Measurements from ENCODE around the gene PRRC2B.
A peak's percentile ranks its signal among the peaks of the same experiment; 100 is the strongest.
"Not testable (repeated sequence)": the region's sequence is repeated elsewhere in the genome, so short reads cannot be mapped to it uniquely, and the experiment has no call there.

PRRC2B gene

DNA sequence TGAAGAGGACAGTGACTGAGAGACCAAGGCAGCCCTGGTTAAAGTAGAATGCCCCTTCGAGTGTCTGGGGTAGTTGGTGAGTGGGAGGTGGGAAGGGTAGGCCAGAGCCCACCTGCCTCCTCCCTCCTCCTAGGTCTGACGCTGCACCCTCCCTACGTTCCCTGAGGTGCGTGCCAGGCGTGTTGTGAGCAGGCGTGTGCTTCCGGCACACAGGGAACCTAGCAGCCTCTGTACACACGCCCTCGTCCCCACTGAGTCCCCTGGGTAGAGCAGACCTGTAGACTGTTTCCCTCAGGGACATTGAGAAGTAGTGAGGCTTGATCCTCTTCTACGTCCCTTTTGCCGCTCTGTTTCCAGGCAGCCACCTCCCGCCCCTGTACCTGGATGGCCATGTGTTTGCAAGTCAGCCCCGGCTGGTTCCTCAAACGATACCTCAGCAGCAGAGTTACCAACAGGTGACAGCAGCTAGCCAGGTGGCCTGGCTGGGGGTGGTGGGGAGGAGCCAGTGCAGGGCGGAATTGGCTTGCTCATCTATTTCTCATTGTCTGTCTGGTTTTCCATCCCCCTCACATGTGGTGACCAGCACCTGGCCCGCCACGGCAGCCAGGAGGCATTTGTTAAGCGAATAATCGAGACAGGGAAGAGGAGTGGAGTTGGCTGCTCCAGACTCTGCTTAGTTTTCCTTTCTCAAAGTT lies 92.0 kb downstream of the PRRC2B start:
- no peak for DNase-seq (ENCODE audit: low spot score)

GRCh38 chr9:131487001-131487400 lies 93.1 kb downstream of the PRRC2B start:
- no peak for DNase-seq (ENCODE audit: low spot score)

DNA sequence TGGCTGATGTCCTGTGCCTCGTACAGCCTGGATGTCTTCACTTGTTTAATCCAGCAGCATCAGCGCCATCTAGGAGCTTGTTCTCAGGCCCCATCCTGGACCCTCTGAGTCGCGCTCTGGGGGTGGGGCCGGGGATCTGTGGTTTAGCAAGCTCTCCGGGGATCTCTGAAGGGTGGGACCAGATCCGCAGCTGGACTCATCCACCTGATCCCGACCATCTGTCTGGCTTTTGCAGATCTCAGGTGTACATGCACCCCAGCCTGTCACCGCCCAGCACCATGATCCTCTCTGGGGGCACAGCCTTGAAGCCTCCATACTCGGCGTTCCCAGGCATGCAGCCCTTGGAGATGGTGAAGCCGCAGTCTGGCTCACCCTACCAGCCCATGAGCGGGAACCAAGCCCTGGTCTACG lies 93.7 kb downstream of the PRRC2B start:
- DNase-seq (ENCODE audit: low spot score) = no peak

DNA sequence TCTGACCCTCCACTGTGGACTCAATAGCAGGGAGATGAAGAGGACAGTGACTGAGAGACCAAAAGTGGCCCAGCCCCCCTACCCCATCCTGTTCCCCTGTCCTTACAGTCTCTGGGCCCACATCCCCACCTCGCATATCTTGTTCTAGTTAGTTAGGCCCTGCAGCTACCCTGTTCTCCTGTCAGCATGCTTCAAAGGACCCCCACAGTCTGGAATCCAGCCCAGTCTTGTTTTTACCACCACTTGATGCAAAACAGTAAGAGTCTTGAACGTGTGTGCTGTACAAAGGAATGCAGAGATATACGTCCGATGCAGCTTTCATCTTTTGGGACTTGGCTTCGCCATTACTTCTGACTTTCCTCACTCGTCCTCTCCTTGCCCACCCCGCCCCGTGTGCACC lies 96.6 kb downstream of the PRRC2B start:
- no peak for DNase-seq (ENCODE audit: low spot score)

DNA sequence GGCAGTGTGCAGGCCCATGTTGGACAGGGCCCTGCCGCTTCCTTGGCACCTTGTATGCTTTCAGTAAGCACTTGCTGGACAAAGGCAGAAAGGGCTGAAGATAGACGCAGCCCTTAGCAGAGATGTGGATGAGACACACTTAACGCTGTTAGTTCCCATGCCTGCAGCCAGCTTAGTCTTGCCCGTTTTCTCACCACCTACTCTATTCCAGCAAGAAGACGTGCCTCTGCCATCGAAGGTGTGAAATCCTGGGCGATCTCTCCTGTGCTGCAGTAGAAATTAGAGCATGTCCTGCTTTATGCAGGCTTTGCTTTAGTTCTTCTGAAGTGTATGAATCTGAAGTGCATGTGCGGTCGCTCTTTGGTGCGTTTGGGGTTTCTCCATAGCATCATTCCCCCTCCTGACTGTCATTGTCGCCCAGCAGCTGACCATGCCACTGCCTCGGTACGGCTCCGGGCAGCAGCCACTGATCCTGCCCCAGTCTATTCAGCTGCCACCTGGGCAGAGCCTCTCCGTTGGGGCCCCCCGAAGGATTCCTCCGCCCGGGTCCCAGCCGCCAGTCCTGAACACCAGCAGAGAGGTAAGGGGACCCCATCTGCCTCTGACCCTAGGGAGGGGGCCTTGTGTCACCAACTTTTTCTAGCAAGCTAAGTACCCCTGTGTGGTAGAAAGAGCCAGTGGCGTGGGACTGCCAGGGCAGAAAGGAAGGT lies 97.3 kb downstream of the PRRC2B start:
- no peak for DNase-seq (ENCODE audit: low spot score)

GRCh38 chr9:131492070-131492469 lies 98.2 kb downstream of the PRRC2B start:
- no peak for DNase-seq (ENCODE audit: low spot score)

- DNase-seq (ENCODE audit: low spot score) = no peak
Observed at GRCh38 chr9:131494296-131494870, 100.5 kb downstream of the PRRC2B start.

DNA sequence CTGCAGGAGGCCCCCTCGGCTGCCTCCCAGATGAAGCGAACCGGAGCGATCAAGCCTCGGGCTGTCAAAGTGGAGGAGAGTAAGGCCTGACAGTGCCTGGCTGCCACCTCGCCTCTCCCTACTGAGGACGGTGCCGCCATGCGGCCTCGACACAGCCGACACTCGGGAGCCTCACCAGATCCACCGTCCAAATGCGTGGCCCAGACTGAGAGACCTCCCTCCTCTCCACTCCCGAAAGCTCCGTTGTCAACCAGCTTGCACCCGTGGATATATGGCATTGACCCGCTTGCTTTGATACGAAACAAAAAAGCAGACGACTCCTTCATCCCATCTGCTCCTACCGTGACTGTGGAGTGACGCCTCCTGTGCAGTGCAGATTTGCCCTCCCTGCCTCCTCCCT lies 101.9 kb downstream of the PRRC2B start:
- DNase-seq (ENCODE audit: low spot score) = no peak

DNA sequence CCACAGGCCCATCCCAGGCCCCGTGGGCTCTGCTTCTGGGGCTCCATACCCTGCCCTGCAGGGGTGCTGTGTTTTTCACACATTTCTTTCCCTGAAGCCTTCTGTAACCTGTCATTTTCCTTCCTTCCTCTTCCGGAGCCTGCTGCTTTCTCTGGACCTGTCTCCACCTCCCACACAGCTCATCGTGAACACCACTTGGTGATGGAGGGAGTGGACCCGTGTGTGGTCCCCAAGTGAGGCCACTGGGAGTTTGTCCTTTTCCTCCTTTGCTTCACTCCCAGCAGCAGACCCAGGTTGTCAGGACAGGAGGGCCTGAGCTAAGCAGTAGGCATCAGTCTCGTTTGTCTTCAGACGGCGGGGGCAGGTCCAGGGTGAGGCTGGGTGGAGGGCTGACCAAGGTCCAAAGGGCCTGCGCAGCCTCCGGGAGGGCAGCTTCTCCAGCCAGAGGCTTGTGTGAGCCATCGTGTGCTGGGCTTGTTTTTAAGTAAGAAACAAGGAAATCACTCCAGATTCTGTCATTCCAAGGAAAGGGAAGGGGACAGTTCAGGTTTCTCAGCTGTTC lies 103.0 kb downstream of the PRRC2B start:
- no peak for DNase-seq (ENCODE audit: low spot score)

- DNase-seq (ENCODE audit: low spot score) = no peak
Observed at GRCh38 chr9:131499254-131499767, 105.4 kb downstream of the PRRC2B start.

DNA sequence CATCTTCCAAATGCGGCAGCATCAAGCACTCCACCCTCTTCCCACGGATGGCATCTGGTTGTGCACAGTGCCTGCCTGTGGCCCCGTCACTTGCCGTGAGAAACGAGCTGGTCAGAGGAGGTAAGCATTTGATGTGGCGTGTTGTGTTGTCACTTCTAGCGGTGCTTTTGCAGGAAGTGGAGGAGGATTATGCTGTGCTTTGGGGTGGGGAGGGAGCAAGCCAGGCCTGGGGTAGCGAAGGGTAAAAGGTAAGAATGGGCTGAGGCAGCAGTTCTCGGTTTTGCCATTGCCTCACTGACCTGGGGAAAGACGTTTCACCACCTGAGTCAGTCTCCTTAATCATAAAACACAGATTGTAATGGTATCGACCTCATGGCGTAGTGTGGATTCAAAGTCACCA lies 106.5 kb downstream of the PRRC2B start:
- no peak for DNase-seq (ENCODE audit: low spot score)

DNA sequence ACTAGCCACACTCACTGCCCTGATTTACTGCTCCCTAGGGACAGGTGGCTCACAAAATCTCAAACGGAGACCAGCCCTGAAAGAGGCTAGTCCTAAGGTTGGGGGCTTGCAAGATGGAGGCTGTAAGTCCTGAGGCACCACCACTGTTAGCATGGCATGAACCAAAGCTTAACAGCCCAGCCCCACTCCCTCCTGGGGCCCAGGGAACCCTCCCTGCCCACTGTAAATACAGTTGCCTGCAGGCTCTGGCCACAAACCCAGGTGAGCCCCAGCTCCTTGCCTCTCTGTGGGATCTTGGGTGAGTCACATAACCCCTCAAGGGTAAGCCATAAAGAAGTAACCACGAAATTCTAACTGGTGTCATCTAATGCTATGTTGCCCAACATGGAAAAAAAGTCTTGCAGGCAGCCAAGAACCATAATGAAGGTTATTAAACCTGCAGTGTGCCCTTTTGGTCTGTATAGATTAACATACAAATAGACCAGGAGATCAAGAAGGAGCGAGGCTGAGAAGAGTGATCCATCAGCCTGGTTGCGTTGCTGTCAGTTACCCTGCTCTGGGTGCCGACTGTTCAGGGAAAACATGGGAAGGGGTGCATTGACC lies 107.2 kb downstream of the PRRC2B start:
- DNase-seq (ENCODE audit: low spot score) = peak; percentile 49

DNA sequence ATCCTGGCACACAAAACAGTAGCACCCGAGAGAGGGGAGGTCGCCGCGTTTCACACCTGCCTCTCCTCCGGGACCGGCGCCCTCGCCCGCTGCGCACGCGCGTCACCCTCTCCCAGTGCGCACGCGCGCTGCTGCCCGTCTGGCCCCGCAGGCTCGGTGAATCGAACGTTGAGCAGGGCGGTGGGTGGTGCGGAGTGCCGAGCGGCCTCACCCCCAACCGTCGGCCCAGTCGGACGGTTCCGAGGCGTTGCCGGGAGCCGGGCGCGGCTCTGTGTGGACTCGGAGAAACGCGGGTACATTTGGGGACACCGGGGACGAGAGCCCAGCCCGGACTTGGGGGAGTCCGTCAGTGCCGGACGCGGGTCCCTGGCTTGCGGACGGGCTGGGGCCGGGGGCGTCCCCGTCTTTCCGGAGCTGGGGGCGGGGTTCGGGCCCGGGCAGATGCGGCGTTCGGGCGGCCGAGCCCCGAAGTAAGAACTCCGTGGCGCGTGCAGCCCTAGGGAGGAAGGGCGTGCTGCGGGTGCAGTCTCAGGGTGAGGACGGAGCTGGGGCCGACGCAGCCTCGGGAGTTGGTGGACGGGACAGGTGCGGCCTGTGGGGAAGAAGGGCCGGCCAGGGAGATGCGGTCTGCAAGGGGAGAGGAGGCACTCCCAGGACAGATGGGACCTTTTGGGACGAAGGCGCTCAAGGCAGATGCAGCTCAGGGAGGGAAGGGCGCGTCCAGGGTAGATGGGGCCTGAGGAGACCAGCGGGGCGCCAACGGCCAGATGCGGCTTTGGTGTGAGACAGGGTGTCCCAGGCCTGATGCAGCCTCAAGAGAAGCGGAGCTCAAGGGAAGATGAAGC lies 109.1 kb downstream of the PRRC2B start, which contains the start of gene POMT1:
Gene POMT1 (plus strand): TSS at position 138 of the 845 bp plus-strand sequence. CDS start 1,301 bp downstream, outside the sequence.
- DNase-seq (ENCODE audit: low spot score) = peak; percentile 90

GRCh38 chr9:131503626-131504465 lies 110.0 kb downstream of the PRRC2B start:
- peak; percentile 88 for DNase-seq (ENCODE audit: low spot score)

DNA sequence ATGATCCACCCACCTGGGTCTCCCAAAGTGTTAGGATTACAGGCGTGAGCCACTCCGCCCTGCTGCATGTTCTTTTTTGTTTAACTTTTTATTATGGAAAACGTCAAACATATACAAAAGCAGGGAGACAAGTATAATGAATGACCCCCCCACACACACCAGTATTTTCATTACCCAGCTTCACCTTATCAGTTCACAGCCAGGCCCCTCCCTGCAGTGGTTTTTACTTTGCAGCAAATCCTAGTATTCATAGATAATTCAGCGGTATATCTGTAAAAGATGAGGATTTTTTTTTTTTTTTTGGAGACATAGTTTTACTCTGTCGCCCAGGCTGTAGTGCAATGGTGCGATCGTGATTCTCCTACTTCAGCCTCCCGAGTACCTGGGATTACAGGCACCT lies 111.1 kb downstream of the PRRC2B start:
- DNase-seq (ENCODE audit: low spot score) = no peak

GRCh38 chr9:131511416-131511815 lies 117.5 kb downstream of the PRRC2B start:
- no peak for DNase-seq (ENCODE audit: low spot score)

- no peak for DNase-seq (ENCODE audit: low spot score)
Observed at GRCh38 chr9:131511880-131512279, 118.0 kb downstream of the PRRC2B start.

DNA sequence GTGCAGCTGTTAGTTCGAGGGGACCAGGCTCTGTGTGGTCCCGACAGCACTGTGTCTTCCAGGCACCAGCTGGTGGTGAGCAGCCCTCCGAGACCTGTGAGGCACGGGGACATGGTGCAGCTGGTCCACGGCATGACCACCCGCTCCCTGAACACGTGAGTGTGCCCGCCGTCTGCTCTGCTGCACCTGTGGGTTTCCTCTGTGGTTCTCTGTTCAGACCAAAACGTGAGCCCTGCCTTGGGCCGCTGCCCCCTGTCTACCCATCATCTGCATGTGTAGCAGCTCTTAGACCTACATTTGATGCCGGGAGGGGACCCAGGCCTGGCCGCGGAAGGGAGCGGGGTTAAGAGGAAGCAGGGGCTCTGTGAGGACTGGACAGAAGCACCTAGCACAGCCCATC lies 119.3 kb downstream of the PRRC2B start:
- no peak for DNase-seq (ENCODE audit: low spot score)

- not testable (repeated sequence) for DNase-seq (ENCODE audit: low spot score)
Observed at GRCh38 chr9:131515559-131516031, 121.7 kb downstream of the PRRC2B start.

DNA sequence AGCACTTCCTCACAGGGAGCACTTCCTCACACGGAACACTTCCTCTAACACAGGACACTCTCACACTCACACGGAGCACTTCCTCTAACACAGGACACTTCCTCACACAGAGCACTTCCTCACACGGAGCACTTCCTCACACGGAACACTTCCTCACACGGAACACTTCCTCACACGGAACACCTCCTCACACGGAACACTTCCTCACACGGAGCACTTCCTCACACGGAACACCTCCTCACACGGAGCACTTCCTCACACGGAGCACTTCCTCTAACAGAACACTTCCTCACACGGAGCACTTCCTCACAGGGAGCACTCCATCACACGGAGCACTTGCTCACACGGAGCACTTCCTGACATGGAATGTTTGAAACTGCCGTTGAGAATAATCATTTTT lies 122.2 kb downstream of the PRRC2B start:
- no peak for DNase-seq (ENCODE audit: low spot score)
